ENCODE measurements around the gene ARSK. TPM values are rescaled to one million over a fixed set of nuclear protein-coding genes. Genes with fewer than 3 reads are reported as not detected.
A peak's percentile ranks its signal among the peaks of the same experiment; 100 is the strongest.

ARSK gene, protein sequence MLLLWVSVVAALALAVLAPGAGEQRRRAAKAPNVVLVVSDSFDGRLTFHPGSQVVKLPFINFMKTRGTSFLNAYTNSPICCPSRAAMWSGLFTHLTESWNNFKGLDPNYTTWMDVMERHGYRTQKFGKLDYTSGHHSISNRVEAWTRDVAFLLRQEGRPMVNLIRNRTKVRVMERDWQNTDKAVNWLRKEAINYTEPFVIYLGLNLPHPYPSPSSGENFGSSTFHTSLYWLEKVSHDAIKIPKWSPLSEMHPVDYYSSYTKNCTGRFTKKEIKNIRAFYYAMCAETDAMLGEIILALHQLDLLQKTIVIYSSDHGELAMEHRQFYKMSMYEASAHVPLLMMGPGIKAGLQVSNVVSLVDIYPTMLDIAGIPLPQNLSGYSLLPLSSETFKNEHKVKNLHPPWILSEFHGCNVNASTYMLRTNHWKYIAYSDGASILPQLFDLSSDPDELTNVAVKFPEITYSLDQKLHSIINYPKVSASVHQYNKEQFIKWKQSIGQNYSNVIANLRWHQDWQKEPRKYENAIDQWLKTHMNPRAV
- 1 to 10 TPM in 3 of 4 donors, under 1 TPM in 1; 0.89 to 7.8 (median 2.3) TPM for polyA plus RNA-seq
- long read RNA-seq, donor 1, partial matches to known transcripts: 14 of 19 reads
- long read RNA-seq, donor 1, other reads (novel, unspliced or antisense): 0 of 19 reads
- long read RNA-seq, donor 2: 0 reads
- long read RNA-seq, donor 3, partial matches to known transcripts: 0 of 3 reads
- long read RNA-seq, donor 3, other reads (novel, unspliced or antisense): 0 of 3 reads
- long read RNA-seq, donor 4: 0 reads
- long read RNA-seq, donor 5: 0 reads
- long read RNA-seq, donor 6, partial matches to known transcripts: 0 of 2 reads
- long read RNA-seq, donor 6, other reads (novel, unspliced or antisense): 0 of 2 reads
- long read RNA-seq, donor 7, partial matches to known transcripts: 0 of 3 reads
- long read RNA-seq, donor 7, other reads (novel, unspliced or antisense): 0 of 3 reads
- long read RNA-seq, donor 8: 0 reads
- long read RNA-seq, donor 9: 0 reads
- long read RNA-seq, donor 10, partial matches to known transcripts: 0 of 4 reads
- long read RNA-seq, donor 10, other reads (novel, unspliced or antisense): 0 of 4 reads

DNA sequence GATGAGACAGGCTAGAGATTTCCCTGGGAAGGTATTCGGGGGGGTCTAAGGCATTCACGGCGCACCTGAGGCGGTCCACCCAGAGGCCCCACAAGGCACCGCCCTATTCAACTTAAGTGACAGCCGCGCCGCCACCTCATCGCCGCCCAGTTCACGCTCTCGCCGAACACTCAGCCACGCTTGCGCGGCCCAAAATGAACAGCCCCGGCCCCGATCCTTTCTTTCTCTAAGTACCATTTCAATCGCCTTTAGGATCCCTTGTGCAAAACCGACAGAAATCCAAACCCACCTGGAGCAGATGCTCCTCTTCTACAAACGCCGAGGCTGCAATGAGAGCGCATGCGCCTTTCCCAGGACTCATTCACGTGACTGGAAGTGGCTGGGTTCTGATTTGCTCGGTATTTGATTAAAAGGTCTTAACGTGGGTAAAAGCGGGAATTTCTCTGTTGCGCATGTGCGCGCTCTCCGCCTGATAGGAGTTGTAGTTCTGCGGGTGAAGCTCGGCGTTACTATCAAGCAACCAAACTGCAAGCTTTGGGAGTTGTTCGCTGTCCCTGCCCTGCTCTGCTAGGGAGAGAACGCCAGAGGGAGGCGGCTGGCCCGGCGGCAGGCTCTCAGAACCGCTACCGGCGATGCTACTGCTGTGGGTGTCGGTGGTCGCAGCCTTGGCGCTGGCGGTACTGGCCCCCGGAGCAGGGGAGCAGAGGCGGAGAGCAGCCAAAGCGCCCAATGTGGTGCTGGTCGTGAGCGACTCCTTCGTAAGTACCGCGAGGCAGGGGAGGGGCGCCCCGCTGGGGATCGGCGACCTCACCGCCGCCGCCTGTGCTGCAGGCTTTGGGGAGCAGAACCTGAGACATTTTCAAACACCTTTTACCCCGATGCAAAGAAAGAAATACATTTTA, at the start of gene ARSK, which contains the start of gene SKIC3:
ARSK (plus strand) TSS at position 455 of the 902 bp plus-strand sequence; CDS start at position 633, 178 bp downstream.
SKIC3 (minus strand) TSS at position 331 of the 902 bp plus-strand sequence. CDS start 7,827 bp downstream, outside the sequence.
- FAIRE-seq (no peak), DNase-seq (peak; percentile 99)
- H3K9me3 ChIP-seq (ENCODE audit: control insufficient read depth in 2 of 2, insufficient read depth in 1 of 2, low read depth in 1 of 2, low read length in 1 of 2): no peaks in the 10 kb centered on the region
- H3K36me3 ChIP-seq (ENCODE audit: control insufficient read depth in 3 of 3, insufficient read depth in 2 of 3, low read depth in 1 of 3, low read length in 3 of 3): peaks cover 0 to 2% (median 1%) of the 10 kb centered on the region in 3 donors
- H3K27ac ChIP-seq (ENCODE audit: low read depth in 1 of 3, low read length in 2 of 3): peak within 1 kb of the TSS; percentile 92 to 98 (median 97)
- peaks cover 0 to 7% (median 0%) of the 10 kb centered on the region in 3 donors for H3K4me1 ChIP-seq (ENCODE audit: control insufficient read depth in 3 of 3, insufficient read depth in 2 of 3, low read depth in 1 of 3, low read length in 2 of 3)
- H3K27me3 ChIP-seq (ENCODE audit: control insufficient read depth in 3 of 3, insufficient read depth in 3 of 3, low read length in 3 of 3): no peaks in the 10 kb centered on the region
- WGBS, 3 donors: 0% methylated on average over 62 to 63 of the region's 63 CpGs
- H3K4me3 ChIP-seq (ENCODE audit: low read depth in 1 of 3, low read length in 3 of 3): peak within 1 kb of the TSS; percentile 70 to 93 (median 86)

DNA sequence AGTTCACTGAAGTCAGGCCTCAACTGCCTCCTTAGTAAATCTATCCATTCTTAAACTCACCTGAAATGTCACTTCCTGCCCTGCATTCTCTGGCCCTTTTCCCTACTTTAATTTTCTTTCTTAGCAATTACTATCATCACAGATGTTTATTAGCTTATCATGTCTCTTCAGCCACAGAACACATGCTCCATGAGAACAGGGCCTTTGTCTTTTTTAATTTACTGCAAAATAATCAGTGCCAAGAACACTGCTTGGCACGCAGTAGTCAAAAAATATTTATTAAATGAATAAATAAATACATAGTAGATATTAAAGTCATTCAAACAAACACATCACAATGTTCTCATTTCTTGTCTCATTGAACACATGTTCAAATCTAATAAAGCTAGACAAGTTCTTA, 46.4 kb upstream of the ARSK start:
- H3K4me1 ChIP-seq (ENCODE audit: control insufficient read depth in 3 of 3, insufficient read depth in 2 of 3, low read depth in 1 of 3, low read length in 2 of 3): no peaks in the 10 kb centered on the region
- H3K36me3 ChIP-seq (ENCODE audit: control insufficient read depth in 3 of 3, insufficient read depth in 2 of 3, low read depth in 1 of 3, low read length in 3 of 3): peaks cover 8 to 26% (median 19%) of the 10 kb centered on the region in 3 donors
- no peaks in the 10 kb centered on the region for H3K27me3 ChIP-seq (ENCODE audit: control insufficient read depth in 3 of 3, insufficient read depth in 3 of 3, low read length in 3 of 3)
- DNase-seq (no peak), FAIRE-seq (no peak)
- no peaks in the 10 kb centered on the region for H3K9me3 ChIP-seq (ENCODE audit: control insufficient read depth in 2 of 2, insufficient read depth in 1 of 2, low read depth in 1 of 2, low read length in 1 of 2)
- WGBS, 3 donors: 73 to 89% (median 74%) methylated on average over 1 of the region's 1 CpG
- no peak overlapping the region for H3K4me3 ChIP-seq (ENCODE audit: low read depth in 1 of 3, low read length in 3 of 3)
- H3K27ac ChIP-seq (ENCODE audit: low read depth in 1 of 3, low read length in 2 of 3): no peak overlapping the region

DNA sequence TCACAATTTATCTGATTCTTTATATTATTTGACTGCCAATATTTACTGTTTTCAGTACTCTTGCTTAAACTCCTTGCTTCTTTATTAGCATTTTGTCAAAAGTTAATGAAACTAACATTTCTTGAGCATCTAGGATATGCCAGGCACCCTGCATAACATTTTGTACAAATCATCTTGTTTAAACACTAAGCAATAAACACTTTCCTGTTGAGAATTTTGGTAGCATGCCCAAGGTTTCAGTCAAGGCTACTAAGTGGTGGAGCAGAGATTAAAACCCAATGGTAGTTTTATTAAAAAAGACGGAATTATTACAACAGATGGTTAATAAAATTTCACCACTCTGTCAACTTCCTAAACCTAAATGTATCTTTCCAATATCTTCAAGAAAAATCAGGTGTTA, 43.3 kb upstream of the ARSK start:
- Histone ChIP-seq H3K4me3 (ENCODE audit: low read depth in 1 of 3, low read length in 3 of 3) (no peak overlapping the region), H3K27ac (ENCODE audit: low read depth in 1 of 3, low read length in 2 of 3) (no peak overlapping the region), H3K27me3 (ENCODE audit: control insufficient read depth in 3 of 3, insufficient read depth in 3 of 3, low read length in 3 of 3) (no peaks in the 10 kb centered on the region), H3K9me3 (ENCODE audit: control insufficient read depth in 2 of 2, insufficient read depth in 1 of 2, low read depth in 1 of 2, low read length in 1 of 2) (no peaks in the 10 kb centered on the region), H3K4me1 (ENCODE audit: control insufficient read depth in 3 of 3, insufficient read depth in 2 of 3, low read depth in 1 of 3, low read length in 2 of 3) (no peaks in the 10 kb centered on the region), H3K36me3 (ENCODE audit: control insufficient read depth in 3 of 3, insufficient read depth in 2 of 3, low read depth in 1 of 3, low read length in 3 of 3) (peaks cover 8 to 21% (median 17%) of the 10 kb centered on the region in 3 donors)
- no peak for FAIRE-seq
- no peak for DNase-seq
- WGBS, 3 donors: 87 to 98% (median 95%) methylated on average over 1 of the region's 1 CpG

DNA sequence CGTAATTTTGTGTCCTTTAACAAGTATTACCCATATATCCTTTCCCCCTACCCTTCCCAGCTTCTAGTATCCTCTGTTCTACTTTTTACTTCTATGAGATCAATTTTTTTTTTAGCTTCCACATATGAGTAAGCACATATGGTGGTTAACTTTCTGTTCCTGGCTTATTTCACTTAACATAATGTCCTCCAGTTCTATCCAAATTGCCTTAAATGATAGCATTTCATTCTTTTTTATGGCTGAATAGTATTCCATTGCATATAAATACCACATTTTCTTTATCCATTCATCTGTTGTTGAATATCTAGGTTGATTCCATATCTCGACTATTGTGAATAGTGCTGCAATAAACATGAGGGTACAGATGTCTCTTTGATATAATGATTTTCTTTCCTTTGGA, 36.5 kb upstream of the ARSK start:
- 95 to 100% (median 100%) methylated on average over 2 of the region's 2 CpGs for WGBS, 3 donors
- Histone ChIP-seq H3K27ac (ENCODE audit: low read depth in 1 of 3, low read length in 2 of 3) (no peak overlapping the region), H3K36me3 (ENCODE audit: control insufficient read depth in 3 of 3, insufficient read depth in 2 of 3, low read depth in 1 of 3, low read length in 3 of 3) (peaks cover 2 to 10% (median 6%) of the 10 kb centered on the region in 3 donors), H3K4me1 (ENCODE audit: control insufficient read depth in 3 of 3, insufficient read depth in 2 of 3, low read depth in 1 of 3, low read length in 2 of 3) (no peaks in the 10 kb centered on the region), H3K9me3 (ENCODE audit: control insufficient read depth in 2 of 2, insufficient read depth in 1 of 2, low read depth in 1 of 2, low read length in 1 of 2) (no peaks in the 10 kb centered on the region), H3K4me3 (ENCODE audit: low read depth in 1 of 3, low read length in 3 of 3) (no peak overlapping the region), H3K27me3 (ENCODE audit: control insufficient read depth in 3 of 3, insufficient read depth in 3 of 3, low read length in 3 of 3) (no peaks in the 10 kb centered on the region)
- no peak for FAIRE-seq
- DNase-seq: no peak

- peaks cover 2 to 8% (median 6%) of the 10 kb centered on the region in 3 donors for H3K36me3 ChIP-seq (ENCODE audit: control insufficient read depth in 3 of 3, insufficient read depth in 2 of 3, low read depth in 1 of 3, low read length in 3 of 3)
- FAIRE-seq: no peak
- WGBS, 3 donors: 72 to 100% (median 95%) methylated on average over 1 of the region's 1 CpG
Observed at GRCh38 chr5:95519151-95519550, 35.8 kb upstream of the ARSK start.

DNA sequence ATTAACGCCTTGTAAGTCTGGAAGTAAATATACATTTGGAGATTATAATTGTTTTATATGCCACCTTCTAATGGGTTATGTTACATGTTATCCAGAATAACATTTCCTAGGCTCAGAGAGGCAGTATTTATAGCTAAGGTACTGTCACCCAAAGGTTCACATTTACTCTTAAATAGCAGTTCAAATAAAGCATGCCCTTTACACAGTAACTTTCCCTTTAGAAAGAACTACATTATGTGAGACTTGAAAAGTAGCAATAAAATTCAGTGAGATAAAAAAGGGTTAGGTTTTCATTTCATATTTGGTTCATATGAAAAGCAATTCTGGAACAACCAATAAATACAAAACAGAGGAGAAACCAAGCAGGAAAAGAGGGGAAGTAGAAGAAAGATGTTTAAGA, 35.2 kb upstream of the ARSK start:
- Histone ChIP-seq H3K9me3 (ENCODE audit: control insufficient read depth in 2 of 2, insufficient read depth in 1 of 2, low read depth in 1 of 2, low read length in 1 of 2) (no peaks in the 10 kb centered on the region), H3K27ac (ENCODE audit: low read depth in 1 of 3, low read length in 2 of 3) (no peak overlapping the region), H3K4me3 (ENCODE audit: low read depth in 1 of 3, low read length in 3 of 3) (no peak overlapping the region), H3K4me1 (ENCODE audit: control insufficient read depth in 3 of 3, insufficient read depth in 2 of 3, low read depth in 1 of 3, low read length in 2 of 3) (no peaks in the 10 kb centered on the region), H3K27me3 (ENCODE audit: control insufficient read depth in 3 of 3, insufficient read depth in 3 of 3, low read length in 3 of 3) (no peaks in the 10 kb centered on the region), H3K36me3 (ENCODE audit: control insufficient read depth in 3 of 3, insufficient read depth in 2 of 3, low read depth in 1 of 3, low read length in 3 of 3) (peaks cover 2 to 8% (median 6%) of the 10 kb centered on the region in 3 donors)
- DNase-seq (no peak), FAIRE-seq (no peak)
- WGBS, 3 donors: 93 to 100% (median 95%) methylated on average over 1 of the region's 1 CpG

More at GRCh38 chr5:95519151-95519550, 35.8 kb upstream of the ARSK start:
- H3K27me3 ChIP-seq (ENCODE audit: control insufficient read depth in 3 of 3, insufficient read depth in 3 of 3, low read length in 3 of 3): no peaks in the 10 kb centered on the region
- no peak overlapping the region for H3K27ac ChIP-seq (ENCODE audit: low read depth in 1 of 3, low read length in 2 of 3)
- H3K4me1 ChIP-seq (ENCODE audit: control insufficient read depth in 3 of 3, insufficient read depth in 2 of 3, low read depth in 1 of 3, low read length in 2 of 3): no peaks in the 10 kb centered on the region
- DNase-seq: no peak
- H3K4me3 ChIP-seq (ENCODE audit: low read depth in 1 of 3, low read length in 3 of 3): no peak overlapping the region
- H3K9me3 ChIP-seq (ENCODE audit: control insufficient read depth in 2 of 2, insufficient read depth in 1 of 2, low read depth in 1 of 2, low read length in 1 of 2): no peaks in the 10 kb centered on the region

DNA sequence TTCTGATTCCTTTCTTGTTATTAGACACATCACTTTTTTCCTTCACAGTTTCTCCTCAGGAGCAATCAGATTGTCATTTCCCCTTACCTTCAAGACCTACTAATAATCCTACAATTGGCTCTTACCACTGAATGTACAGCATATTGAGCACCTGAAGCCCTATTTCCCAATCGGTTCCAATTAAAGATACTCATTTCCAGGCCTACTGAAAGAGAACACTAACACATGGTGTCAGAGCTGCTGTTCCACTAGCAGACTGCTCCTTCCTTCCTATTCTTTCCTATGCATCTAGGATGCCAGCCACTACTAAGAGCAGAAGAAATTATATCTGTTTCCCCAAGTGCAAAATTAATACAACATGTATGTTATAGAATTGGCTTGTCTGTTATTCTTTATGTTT, 34.7 kb upstream of the ARSK start:
- 85 to 95% (median 90%) methylated on average over 1 of the region's 1 CpG for WGBS, 3 donors
- H3K36me3 ChIP-seq (ENCODE audit: control insufficient read depth in 3 of 3, insufficient read depth in 2 of 3, low read depth in 1 of 3, low read length in 3 of 3): peaks cover 0 to 10% (median 6%) of the 10 kb centered on the region in 3 donors
- no peak for FAIRE-seq

More for the DNA sequence above, 34.7 kb upstream of the ARSK start:
- Histone ChIP-seq H3K9me3 (ENCODE audit: control insufficient read depth in 2 of 2, insufficient read depth in 1 of 2, low read depth in 1 of 2, low read length in 1 of 2) (no peaks in the 10 kb centered on the region), H3K4me3 (ENCODE audit: low read depth in 1 of 3, low read length in 3 of 3) (no peak overlapping the region), H3K27me3 (ENCODE audit: control insufficient read depth in 3 of 3, insufficient read depth in 3 of 3, low read length in 3 of 3) (no peaks in the 10 kb centered on the region), H3K27ac (ENCODE audit: low read depth in 1 of 3, low read length in 2 of 3) (no peak overlapping the region), H3K4me1 (ENCODE audit: control insufficient read depth in 3 of 3, insufficient read depth in 2 of 3, low read depth in 1 of 3, low read length in 2 of 3) (no peaks in the 10 kb centered on the region)
- no peak for DNase-seq
